Neural progenitor cell (in vitro differentiated cells): ENCODE data around the gene LAMA2.

ENCODE experiments used
- EZH2 ChIP-seq: fragments of 200-600 bp; sonication (generic); IDR thresholded peaks from 2 replicates; pipeline ENCODE4 v1.6.1; 2017; ENCODE audit warnings: antibody characterized with exemption, mild to moderate bottlenecking, moderate library complexity
- EZH2phosphoT487 ChIP-seq: fragments of 200-600 bp; sonication (generic); IDR thresholded peaks from 2 replicates; pipeline ENCODE4 v1.6.1; 2017; ENCODE audit warnings: antibody characterized with exemption
- TF ChIP-seq, protein P1 (sequence below): fragments of 200-600 bp; sonication (generic); IDR thresholded peaks from 2 replicates; pipeline ENCODE4 v1.5.1; 2017; ENCODE audit warnings: antibody characterized with exemption, mild to moderate bottlenecking

DNA sequence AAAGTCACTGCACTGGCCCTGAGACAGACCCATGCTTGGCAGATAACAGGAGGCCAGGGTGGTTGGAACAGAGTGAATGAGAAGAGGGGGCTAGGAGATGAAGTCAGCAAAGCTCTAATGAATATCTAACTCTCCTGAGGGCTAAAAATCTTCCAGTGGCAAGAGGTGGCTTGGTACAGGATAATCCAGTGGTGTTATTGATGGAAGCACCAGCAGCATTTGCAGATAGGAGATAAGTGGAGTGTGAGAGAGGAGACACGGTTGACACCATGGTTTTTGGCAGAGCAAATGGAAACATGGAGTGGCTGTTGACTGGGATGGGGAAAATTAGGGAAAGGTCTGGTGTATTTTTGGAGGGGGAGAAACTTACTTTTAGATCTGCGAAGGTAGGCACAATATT lies 464.0 kb downstream of the LAMA2 start:
- TF ChIP-seq, protein P1, sequence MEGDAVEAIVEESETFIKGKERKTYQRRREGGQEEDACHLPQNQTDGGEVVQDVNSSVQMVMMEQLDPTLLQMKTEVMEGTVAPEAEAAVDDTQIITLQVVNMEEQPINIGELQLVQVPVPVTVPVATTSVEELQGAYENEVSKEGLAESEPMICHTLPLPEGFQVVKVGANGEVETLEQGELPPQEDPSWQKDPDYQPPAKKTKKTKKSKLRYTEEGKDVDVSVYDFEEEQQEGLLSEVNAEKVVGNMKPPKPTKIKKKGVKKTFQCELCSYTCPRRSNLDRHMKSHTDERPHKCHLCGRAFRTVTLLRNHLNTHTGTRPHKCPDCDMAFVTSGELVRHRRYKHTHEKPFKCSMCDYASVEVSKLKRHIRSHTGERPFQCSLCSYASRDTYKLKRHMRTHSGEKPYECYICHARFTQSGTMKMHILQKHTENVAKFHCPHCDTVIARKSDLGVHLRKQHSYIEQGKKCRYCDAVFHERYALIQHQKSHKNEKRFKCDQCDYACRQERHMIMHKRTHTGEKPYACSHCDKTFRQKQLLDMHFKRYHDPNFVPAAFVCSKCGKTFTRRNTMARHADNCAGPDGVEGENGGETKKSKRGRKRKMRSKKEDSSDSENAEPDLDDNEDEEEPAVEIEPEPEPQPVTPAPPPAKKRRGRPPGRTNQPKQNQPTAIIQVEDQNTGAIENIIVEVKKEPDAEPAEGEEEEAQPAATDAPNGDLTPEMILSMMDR = no peak
- TF ChIP-seq EZH2phosphoT487 (no peak), EZH2 (no peak)
